Mesenchymal stem cell (in vitro differentiated cells and primary cell): ENCODE data around the gene SDR39U1.

ENCODE experiments used
- DNase-seq: peaks from one replicate; pipeline ENCODE4 v3.0.0-alpha.2; 2013
- H2AFZ ChIP-seq: one replicate; pipeline ENCODE4 v1.6.1; 2013; ENCODE audit warnings: low read depth, mild to moderate bottlenecking, control low read depth, inconsistent platforms, low read length, moderate library complexity
- H2AK5ac ChIP-seq: 2 replicates; pipeline ENCODE4 v1.6.1; 2013; ENCODE audit warnings: low read length, moderate library complexity, mild to moderate bottlenecking, inconsistent platforms; ENCODE audit not compliant: severe bottlenecking
- H2BK120ac ChIP-seq: one replicate; pipeline ENCODE4 v1.6.1; 2013; ENCODE audit warnings: low read depth, mild to moderate bottlenecking, inconsistent platforms, low read length, moderate library complexity
- H2BK12ac ChIP-seq, 2 experiments: one replicate each; pipeline ENCODE4 v1.6.1; 2013; ENCODE audit warnings: inconsistent platforms in 2 of 2, low read length in 2 of 2, mild to moderate bottlenecking in 2 of 2, moderate library complexity in 2 of 2, control low read depth in 1 of 2
- H2BK15ac ChIP-seq: one replicate; pipeline ENCODE4 v1.6.1; 2013; ENCODE audit warnings: mild to moderate bottlenecking, low read depth, inconsistent platforms; ENCODE audit not compliant: poor library complexity, severe bottlenecking
- H2BK5ac ChIP-seq: 2 replicates; pipeline ENCODE4 v1.6.1; 2013; ENCODE audit warnings: low read depth, mild to moderate bottlenecking, low read length, control low read depth, inconsistent platforms; ENCODE audit not compliant: poor library complexity, severe bottlenecking
- H3K14ac ChIP-seq, 2 experiments: one replicate each; pipeline ENCODE4 v1.6.1; 2013; ENCODE audit warnings: inconsistent platforms in 2 of 2, low read length in 2 of 2, control low read depth in 1 of 2, mild to moderate bottlenecking in 1 of 2, moderate library complexity in 1 of 2
- H3K18ac ChIP-seq, 2 experiments: one replicate each; pipeline ENCODE4 v1.6.1; 2013; ENCODE audit warnings: inconsistent platforms in 2 of 2, low read length in 2 of 2, control low read depth in 1 of 2, low read depth in 1 of 2, mild to moderate bottlenecking in 1 of 2
- H3K23ac ChIP-seq, 2 experiments: one replicate each; pipeline ENCODE4 v1.6.1; 2013; ENCODE audit warnings: inconsistent platforms in 2 of 2, low read length in 2 of 2, mild to moderate bottlenecking in 2 of 2, moderate library complexity in 2 of 2, control low read depth in 1 of 2
- H3K27ac ChIP-seq: 2 replicates; pipeline ENCODE4 v1.5.1; 2013; ENCODE audit warnings: mild to moderate bottlenecking, moderate library complexity, low read length, control low read depth, inconsistent platforms; ENCODE audit not compliant: poor library complexity, severe bottlenecking
- H3K27me3 ChIP-seq, 2 experiments: 2 replicates each; pipeline versions ENCODE4 v1.6.1 to v1.7.0; 2013; ENCODE audit warnings: low read length in 2 of 2, mild to moderate bottlenecking in 2 of 2, moderate library complexity in 2 of 2, control low read depth in 1 of 2, inconsistent platforms in 1 of 2; ENCODE audit not compliant: control insufficient read depth in 1 of 2, insufficient read depth in 1 of 2
- H3K36me3 ChIP-seq, 2 experiments: 2 replicates each; pipeline versions ENCODE4 v1.6.1 to v1.7.0; 2013; ENCODE audit warnings: low read length in 2 of 2, control low read depth in 1 of 2, inconsistent platforms in 1 of 2, low read depth in 1 of 2, mild to moderate bottlenecking in 1 of 2; ENCODE audit not compliant: insufficient read depth in 2 of 2, control insufficient read depth in 1 of 2
- H3K4ac ChIP-seq, 2 experiments: one replicate each; pipeline ENCODE4 v1.6.1; 2013; ENCODE audit warnings: inconsistent platforms in 2 of 2, low read length in 2 of 2, mild to moderate bottlenecking in 2 of 2, moderate library complexity in 2 of 2, control low read depth in 1 of 2, low read depth in 1 of 2
- H3K4me1 ChIP-seq: 2 replicates; pipeline ENCODE4 v1.6.1; 2013; ENCODE audit warnings: low read depth, low read length, control low read depth; ENCODE audit not compliant: control insufficient read depth, insufficient read depth
- H3K4me2 ChIP-seq: 2 replicates; pipeline ENCODE4 v1.6.1; 2013; ENCODE audit warnings: low read length, mild to moderate bottlenecking, inconsistent platforms; ENCODE audit not compliant: poor library complexity, severe bottlenecking
- H3K4me3 ChIP-seq, 2 experiments: 2 replicates each; pipeline versions ENCODE4 v1.5.1 to v1.7.0; 2013; ENCODE audit warnings: low read length in 2 of 2, mild to moderate bottlenecking in 2 of 2, control low read depth in 1 of 2, low read depth in 1 of 2; ENCODE audit not compliant: insufficient read depth in 1 of 2
- H3K79me1 ChIP-seq: replicated peaks from 2 replicates; pipeline ENCODE4 v1.6.1; 2013; ENCODE audit warnings: mild to moderate bottlenecking, control low read depth, low read length, inconsistent platforms; ENCODE audit not compliant: poor library complexity, severe bottlenecking
- H3K9ac ChIP-seq: 2 replicates; pipeline ENCODE4 v1.7.0; 2013; ENCODE audit warnings: mild to moderate bottlenecking, low read length, moderate library complexity
- H3K9me3 ChIP-seq: 2 replicates; pipeline ENCODE4 v1.7.0; 2013; ENCODE audit warnings: mild to moderate bottlenecking, low read length; ENCODE audit not compliant: control insufficient read depth
- H4K8ac ChIP-seq: one replicate; pipeline ENCODE4 v1.6.1; 2013; ENCODE audit warnings: inconsistent platforms, mild to moderate bottlenecking, low read length, moderate library complexity
- H4K91ac ChIP-seq: one replicate; pipeline ENCODE4 v1.6.1; 2013; ENCODE audit warnings: mild to moderate bottlenecking, low read length, inconsistent platforms
- WGBS: methylation state at CpG from one replicate; pipeline ENCODE4 v1.1.7; 2013; ENCODE audit warnings: mixed read lengths; 5-methylcytosine and 5-hydroxymethylcytosine counted together

SDR39U1 gene

GRCh38 chr14:24398653-24399446, 43.7 kb downstream of the SDR39U1 start, which contains the start of gene NYNRIN:
Gene NYNRIN, plus strand, starts transcription at chr14:24399003. Its CDS starts 244 bp downstream, at chr14:24399247.
- peak within 1 kb of the TSS; percentile 38 to 93 for H2BK12ac ChIP-seq
- peak within 1 kb of the TSS; percentile 38 to 99 for H3K14ac ChIP-seq
- peak within 1 kb of the TSS; percentile 90 to 93 for H3K18ac ChIP-seq
- peak; percentile 50 for DNase-seq
- peak within 1 kb of the TSS; percentile 78 for H3K9ac ChIP-seq
- WGBS = 0% methylated on average over 39 of the region's 57 CpGs
- peak within 1 kb of the TSS; percentile 85 for H4K8ac ChIP-seq
- H3K9me3 ChIP-seq = no peaks in the 10 kb centered on the region
- peaks cover 10% of the 10 kb centered on the region for H3K79me1 ChIP-seq
- H3K27ac ChIP-seq = no peak within 1 kb of the TSS
- peak within 1 kb of the TSS; percentile 73 to 82 for H3K4me3 ChIP-seq
- H2BK5ac ChIP-seq = no peak within 1 kb of the TSS
- peak within 1 kb of the TSS in 1 of 2 experiments; percentile 90 for H3K23ac ChIP-seq
- peak within 1 kb of the TSS; percentile 96 for H3K4me2 ChIP-seq
- peak within 1 kb of the TSS; percentile 74 for H2BK120ac ChIP-seq
- peak within 1 kb of the TSS; percentile 27 for H2AK5ac ChIP-seq
- H3K4ac ChIP-seq = peak within 1 kb of the TSS; percentile 78 to 85
- H4K91ac ChIP-seq = peak within 1 kb of the TSS; percentile 84
- peaks cover 22% of the 10 kb centered on the region for H3K4me1 ChIP-seq
- no peaks in the 10 kb centered on the region for H3K27me3 ChIP-seq
- peak within 1 kb of the TSS; percentile 51 for H2AFZ ChIP-seq
- H2BK15ac ChIP-seq = no peak within 1 kb of the TSS
- H3K36me3 ChIP-seq = no peaks in the 10 kb centered on the region

- Histone ChIP-seq H2AFZ (no peak overlapping the region), H3K23ac (no peak overlapping the region), H3K27me3 (no peaks in the 10 kb centered on the region), H3K9ac (peak overlapping the region; percentile 56), H3K4ac (peak overlapping the region in 1 of 2 experiments; percentile 85), H4K8ac (peak overlapping the region; percentile 85), H3K14ac (no peak overlapping the region), H2AK5ac (no peak overlapping the region), H3K27ac (no peak overlapping the region), H3K18ac (peak overlapping the region in 1 of 2 experiments; percentile 61), H3K4me1 (peaks cover 22% of the 10 kb centered on the region), H2BK15ac (no peak overlapping the region), H2BK12ac (no peak overlapping the region), H2BK5ac (no peak overlapping the region), H3K79me1 (peaks cover 9% of the 10 kb centered on the region), H3K9me3 (no peaks in the 10 kb centered on the region), H2BK120ac (peak overlapping the region; percentile 74), H3K36me3 (no peaks in the 10 kb centered on the region), H4K91ac (peak overlapping the region; percentile 74), H3K4me3 (peak overlapping the region in 1 of 2 experiments; percentile 36), H3K4me2 (no peak overlapping the region)
- no peak for DNase-seq
- WGBS = 40% methylated on average over 1 of the region's 7 CpGs
These were observed 44.3 kb downstream of the SDR39U1 start for GRCh38 chr14:24398293-24398652.

- Histone ChIP-seq H3K14ac (no peak overlapping the region), H3K18ac (peak overlapping the region; percentile 61 to 82), H3K23ac (no peak overlapping the region), H3K4ac (peak overlapping the region; percentile 40 to 85), H2BK12ac (peak overlapping the region in 1 of 2 experiments; percentile 29), H4K8ac (peak overlapping the region; percentile 85), H3K9ac (peak overlapping the region; percentile 56), H2BK15ac (no peak overlapping the region), H3K27me3 (no peaks in the 10 kb centered on the region), H2AK5ac (peak overlapping the region; percentile 27), H3K79me1 (peaks cover 9% of the 10 kb centered on the region), H3K27ac (no peak overlapping the region), H2BK120ac (no peak overlapping the region), H3K36me3 (no peaks in the 10 kb centered on the region), H2BK5ac (no peak overlapping the region), H3K9me3 (no peaks in the 10 kb centered on the region), H3K4me3 (peak overlapping the region in 1 of 2 experiments; percentile 36), H3K4me1 (peaks cover 22% of the 10 kb centered on the region), H4K91ac (peak overlapping the region; percentile 74), H3K4me2 (no peak overlapping the region), H2AFZ (no peak overlapping the region)
- WGBS = 73% methylated on average over 6 of the region's 6 CpGs
- DNase-seq = no peak
These were observed 44.8 kb downstream of the SDR39U1 start for GRCh38 chr14:24397639-24398292.
